A204.1 (cell line): ENCODE measurements around the gene MND1.

Experiments used
- FAIRE-seq: peaks from 2 replicates; lab custom pipeline; 2012; peaks lifted over from hg19 to GRCh38; lab: Jason Lieb, UNC

MND1 gene, protein sequence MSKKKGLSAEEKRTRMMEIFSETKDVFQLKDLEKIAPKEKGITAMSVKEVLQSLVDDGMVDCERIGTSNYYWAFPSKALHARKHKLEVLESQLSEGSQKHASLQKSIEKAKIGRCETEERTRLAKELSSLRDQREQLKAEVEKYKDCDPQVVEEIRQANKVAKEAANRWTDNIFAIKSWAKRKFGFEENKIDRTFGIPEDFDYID

DNA sequence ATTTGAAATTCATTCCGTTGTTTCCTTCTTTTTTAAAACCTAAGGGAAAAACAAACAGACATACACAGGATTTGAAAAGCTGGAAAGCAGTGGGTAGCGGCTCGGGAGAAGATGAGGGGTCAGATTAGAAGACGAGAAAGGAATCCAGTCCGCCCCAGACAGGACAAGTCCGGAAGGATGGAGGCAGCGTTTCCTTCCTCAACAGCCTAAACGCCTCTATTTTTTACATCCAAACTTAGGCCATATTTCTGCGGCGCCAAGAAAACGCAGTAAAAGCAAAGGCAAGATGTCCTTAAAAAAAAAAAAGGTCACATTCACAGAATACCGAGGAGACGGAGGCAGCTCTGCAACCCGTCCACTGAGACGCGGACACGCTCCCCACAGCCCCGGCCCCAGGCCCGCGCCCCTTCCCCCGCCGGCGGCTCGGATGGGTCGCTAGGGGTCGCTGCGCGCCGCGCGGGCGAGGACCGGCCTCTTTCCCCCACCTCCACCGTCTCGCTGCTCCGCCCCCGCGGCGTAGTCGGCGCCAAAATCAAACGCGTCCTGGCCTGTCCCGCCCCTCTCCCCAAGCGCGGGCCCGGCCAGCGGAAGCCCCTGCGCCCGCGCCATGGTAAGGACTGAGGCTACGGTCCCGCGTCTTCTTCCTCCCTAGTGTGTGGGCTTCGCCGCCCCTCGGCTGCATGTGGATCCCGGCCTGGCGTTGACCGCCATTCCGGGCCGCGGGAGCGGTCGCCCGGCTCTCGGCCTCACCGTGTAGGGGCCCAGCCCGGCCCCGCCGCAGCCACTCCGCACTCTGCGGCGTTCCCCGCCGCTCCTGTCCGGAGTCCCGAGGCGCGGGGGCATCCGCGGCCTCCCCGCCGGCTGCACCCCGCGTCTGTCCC lies at the start of gene MND1:
Gene MND1 (plus strand): TSS at position 558 of the 881 bp plus-strand sequence. CDS start 50 bp downstream, at position 608.
- no peak for FAIRE-seq

DNA sequence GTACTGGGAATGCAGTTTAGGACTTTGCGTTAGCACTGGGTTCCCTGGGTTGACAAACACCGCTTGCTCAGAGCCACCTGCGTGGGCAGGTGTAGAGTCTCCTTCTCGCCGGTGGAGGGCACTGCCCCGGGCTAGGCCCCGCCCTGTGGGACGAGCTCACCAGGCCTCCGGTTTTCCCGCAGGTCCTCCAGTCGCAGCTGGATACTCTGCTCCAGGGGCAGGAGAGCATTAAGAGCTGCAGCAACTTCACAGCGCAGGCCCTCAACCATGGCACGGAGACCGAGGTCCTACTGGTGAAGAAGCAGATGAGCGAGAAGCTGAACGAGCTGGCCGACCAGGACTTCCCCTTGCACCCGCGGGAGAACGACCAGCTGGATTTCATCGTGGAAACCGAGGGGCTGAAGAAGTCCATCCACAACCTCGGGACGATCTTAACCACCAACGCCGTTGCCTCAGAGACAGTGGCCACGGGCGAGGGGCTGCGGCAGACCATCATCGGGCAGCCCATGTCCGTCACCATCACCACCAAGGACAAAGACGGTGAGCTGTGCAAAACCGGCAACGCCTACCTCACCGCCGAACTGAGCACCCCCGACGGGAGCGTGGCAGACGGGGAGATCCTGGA lies 49.2 kb upstream of the MND1 start:
- no peak for FAIRE-seq

DNA sequence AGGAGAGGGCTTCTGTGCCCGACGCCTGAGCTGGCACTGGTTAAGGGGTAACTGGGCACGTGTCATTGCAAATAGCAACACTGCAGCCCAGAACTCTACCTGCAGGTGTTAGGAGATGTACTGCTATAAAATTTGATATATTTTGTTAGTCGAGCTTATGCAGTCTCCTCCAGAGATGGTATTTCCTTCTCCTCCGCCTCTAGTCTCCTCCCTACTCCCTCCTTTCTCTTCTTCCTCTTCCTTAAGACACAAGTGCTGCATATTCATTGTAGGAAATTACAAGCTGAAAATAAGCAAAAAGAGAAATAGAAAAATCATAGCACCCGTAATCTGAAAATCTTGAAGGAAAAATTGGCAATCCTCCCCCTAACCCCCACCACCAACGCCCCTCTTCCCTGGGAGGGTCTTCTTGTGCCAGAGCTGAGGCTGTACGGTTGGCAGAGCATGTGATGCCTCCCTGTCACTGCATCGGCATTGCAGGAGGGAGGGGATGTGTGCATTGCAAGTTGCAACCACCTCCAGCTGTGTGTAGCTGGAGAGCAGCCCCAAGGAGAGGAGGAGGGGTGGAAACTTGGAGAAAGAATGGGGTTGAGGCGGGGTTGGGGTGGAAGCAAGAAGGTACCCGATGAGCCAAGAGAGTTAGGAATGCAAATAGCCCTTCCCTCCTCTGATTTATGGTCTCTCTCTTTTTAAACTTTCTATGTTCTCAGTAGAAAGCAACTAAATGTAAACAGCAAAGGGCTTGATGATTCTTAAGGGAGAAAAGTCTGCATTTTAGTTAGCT lies 48.3 kb upstream of the MND1 start:
- FAIRE-seq: no peak

DNA sequence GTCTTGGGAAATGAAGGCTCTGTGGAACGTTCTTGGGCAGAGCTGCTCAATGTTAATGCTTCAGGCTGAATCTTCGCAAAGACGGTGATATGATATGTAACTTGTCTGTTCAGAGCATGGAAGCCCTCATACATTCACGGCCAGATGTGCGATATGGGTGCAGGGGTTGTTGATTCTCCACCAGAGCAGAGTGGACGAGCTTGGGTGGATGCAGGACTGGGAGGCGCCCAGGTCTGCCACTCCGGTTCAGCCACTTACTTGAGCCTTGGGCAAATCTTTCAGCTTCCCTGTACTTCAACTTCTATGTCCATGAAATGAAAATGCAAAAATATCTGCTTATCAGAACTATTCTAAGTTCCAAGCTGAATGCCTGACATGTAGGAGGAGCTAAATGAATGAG lies 47.4 kb upstream of the MND1 start:
- FAIRE-seq: no peak

DNA sequence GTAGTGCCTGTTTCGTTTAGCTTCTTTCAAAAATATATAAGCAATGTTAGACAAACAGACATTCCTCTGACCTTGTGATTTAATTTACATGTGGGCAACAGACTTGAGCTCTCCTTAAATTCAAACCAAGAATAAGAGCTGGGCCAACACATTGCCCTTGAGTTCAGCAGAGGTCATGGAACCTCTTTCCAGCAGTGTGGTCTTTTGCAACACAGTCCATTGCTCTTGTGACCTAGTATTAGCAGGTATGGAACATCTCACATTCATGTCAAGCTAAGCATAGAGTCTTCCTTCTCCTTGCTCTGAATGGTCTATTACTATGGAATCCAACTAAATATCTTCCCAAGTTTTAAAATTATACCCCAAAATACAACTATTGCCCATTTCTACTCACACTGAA lies 33.7 kb upstream of the MND1 start:
- FAIRE-seq: no peak

DNA sequence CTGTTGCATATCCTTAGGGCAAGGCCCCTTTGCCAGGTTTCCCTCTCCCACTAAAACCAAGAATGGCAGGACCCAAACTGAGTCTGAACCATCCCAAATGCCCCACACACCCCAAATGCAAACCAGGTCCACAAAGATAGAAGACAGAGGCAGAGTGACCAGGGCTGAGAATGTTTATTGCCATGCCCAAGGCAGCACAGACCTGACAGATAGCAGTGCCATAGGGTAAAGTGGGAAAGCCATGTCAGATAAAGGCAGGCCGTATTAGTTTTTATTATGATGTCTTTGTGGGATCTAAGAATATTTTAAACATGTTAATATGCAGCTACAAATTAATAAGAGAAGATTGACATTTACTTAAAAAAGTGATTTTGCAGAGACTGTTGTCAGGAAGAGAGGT lies 29.6 kb upstream of the MND1 start:
- FAIRE-seq: no peak

DNA sequence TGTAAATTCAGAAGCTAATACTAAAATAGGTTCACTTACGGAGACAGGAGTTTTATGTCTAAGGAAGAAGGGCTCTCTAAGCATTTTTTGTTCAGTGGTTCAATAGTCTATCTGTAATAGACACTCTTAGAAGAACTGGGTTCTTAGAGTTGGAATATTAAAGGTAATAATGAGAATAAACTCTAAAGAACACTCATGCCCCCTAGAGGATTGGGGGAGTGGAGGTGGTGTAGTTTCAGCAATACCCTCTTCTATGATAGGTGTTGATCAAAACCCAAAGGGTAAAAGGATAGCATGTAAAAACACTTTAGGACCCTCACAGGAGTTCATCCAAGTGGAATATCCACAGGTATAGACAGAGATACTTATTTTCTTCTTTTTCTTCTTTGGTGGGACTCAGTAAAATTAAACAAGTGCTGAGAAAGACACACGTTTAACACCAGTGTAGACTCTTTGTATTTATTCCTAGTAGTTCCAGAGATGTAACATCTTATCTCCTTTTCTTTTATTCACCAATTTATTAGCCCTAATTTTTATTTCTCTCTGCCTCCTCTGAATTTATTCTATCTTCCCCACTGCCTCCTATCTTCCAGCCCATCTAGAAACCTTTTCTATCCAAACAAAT lies 25.7 kb upstream of the MND1 start:
- peak; percentile 85 for FAIRE-seq

DNA sequence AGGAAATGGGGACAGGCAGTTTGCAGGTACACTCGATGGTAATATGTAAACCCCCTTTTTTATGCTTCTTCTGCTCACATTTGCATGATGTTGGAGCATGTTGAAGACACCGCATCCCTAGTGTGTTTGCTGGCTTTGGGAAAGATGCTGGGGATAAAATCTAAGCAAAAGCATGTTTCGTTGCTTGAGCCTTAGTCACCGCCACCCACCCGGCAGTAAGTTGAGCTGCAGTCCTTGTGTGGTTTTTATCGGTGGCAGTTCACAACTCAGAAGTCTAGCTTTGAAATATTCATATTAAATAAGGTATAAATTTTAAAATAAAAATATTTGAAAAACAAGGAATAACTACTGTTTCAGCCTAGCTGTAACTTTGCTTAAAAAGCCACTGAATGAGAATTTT lies 21.7 kb upstream of the MND1 start:
- FAIRE-seq: no peak

DNA sequence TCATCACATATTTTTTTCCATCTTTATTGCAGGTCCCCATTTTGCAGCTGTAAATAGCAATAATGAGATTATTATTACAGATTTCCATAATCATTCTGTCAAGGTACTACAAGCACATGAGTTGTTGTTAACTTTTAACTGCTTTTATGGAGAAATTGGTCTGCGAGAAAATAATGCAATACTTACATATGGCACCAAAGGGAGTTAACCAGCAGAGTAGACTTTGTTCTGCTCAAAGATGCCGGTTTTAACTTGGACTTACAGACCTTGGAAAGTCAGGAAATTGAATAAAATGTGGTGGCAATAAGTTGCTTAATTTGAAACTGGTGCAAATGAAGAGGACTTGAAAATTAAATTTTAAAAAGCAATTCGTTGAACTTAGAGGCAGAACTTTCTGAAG lies 20.4 kb upstream of the MND1 start:
- FAIRE-seq: no peak

DNA sequence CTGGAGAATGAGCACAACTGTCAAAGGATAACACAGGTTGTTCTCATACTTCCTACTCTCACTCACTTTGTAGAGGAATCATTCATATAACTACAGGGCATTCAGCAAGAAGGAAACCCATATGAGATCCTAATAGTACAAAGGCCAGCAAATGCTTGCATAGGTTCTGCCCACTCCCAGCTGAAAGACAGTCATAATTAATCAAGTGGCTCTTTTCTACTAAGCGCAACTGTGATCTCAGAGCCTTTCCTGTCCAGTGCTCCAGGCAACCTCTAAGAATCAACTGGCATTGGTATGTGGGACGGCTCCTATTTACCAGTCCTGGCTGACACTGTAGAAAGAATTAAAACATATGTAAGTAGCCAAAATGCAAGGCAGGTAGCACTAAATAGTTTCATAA lies 18.9 kb upstream of the MND1 start:
- no peak for FAIRE-seq

DNA sequence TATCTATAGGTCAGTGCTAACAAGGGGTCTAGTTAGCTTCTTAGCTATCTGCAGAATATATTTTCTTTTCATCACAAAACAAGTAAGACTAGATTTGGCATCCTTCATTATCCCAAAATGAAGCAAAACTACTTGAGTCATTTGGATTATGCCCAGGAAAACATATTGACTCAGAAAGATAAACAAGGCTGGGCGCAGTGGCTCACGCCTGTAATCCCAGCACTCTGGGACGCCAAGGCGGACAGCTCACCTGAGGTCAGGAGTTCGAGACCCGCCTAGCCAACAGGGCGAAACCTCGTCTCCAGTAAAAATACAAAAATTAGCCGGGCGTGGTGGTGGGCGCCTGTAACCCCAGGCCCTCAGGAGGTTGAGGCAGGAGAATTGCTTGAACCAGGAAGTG lies 18.0 kb upstream of the MND1 start:
- no peak for FAIRE-seq

DNA sequence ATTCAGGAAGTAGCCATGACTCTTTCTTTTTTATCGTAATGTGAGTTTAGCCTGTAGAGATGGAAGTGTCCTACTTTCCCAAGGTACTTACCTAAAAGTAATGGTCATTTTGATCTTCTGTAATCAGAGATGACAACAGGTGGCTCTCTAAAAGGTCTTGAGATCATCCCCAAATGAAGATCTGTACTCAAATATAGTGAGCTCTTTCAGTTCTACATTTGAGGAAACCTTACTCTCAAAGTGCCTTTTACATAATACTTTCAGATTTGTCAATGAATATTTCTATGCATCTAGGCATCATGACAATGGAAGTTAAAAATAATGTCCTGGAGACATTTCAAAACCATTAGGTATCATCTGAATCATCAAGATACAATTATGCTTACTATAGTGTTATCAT lies 17.2 kb upstream of the MND1 start:
- FAIRE-seq: peak; percentile 21

DNA sequence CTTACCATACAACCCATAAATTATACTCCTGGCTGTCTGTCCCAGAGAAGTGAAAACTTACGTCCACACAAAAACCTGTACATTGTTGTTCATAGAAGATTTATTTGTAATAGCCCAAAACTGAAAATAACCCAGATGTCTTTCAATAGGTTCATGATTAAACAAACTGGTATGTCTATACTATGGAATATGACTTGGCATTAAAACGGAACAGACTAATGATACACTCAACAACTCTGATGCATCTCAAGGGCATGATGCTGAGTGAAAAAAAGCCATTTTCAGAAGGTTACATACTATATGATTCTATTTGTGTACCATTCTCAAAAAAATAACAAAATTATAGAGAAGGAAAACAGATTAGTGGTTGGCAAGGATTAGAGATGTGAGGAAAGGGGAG lies 11.6 kb upstream of the MND1 start:
- FAIRE-seq: no peak

DNA sequence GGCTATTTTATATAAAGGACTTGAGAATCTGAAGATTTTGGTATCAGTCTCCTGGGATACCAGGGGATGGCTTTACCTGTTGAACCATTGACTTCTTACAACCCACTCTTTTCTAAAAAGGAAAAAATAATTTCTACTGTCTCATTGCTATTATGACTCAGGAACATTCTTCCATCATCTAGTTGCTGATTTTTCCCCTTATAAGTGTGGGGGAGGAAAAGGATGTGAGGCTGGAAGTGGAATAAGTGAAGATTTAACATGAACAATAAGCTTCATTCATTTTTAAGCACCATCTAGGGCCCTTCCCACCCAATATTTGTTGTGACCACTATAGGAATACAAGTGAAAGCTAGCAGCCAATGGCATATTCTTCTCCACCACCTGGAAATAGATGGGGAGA lies 10.6 kb upstream of the MND1 start:
- no peak for FAIRE-seq

DNA sequence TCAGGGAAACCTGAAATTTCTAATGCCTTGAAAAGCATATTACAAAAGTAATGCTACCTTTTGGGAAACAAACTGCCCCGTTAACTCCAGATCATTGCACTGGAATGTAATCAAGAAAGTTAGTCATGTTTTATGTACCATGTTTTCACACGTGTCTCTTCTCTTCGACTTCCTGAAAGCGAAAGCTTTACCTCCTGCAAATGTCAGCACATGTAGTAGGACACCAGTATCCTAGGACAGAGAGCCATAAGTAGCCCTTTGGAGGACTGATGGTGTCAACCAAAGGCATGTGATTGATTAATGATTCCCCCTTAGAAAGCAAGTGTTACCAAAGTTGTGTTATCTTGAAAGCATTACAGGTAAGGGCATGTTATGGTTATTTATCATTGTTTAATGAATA lies 8.8 kb upstream of the MND1 start:
- no peak for FAIRE-seq

DNA sequence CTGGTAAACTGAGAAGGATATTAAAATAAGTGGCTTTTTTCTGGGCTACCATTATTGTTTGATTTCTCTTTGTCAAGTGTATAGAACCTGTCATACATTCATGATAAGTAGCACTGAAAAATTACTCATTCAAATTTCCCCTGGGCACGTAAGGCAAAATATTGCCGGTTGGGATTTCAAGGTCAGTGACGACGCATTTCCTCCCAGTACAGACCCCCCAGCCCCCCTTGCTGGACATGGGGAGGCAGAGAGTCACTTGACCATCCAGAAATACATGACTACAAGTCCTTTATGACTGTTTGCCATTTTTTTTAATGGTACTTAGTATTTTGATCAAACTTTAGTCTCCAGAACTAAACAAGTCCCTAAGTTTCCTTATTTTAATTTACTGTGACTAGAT lies 6.8 kb upstream of the MND1 start:
- FAIRE-seq: no peak

DNA sequence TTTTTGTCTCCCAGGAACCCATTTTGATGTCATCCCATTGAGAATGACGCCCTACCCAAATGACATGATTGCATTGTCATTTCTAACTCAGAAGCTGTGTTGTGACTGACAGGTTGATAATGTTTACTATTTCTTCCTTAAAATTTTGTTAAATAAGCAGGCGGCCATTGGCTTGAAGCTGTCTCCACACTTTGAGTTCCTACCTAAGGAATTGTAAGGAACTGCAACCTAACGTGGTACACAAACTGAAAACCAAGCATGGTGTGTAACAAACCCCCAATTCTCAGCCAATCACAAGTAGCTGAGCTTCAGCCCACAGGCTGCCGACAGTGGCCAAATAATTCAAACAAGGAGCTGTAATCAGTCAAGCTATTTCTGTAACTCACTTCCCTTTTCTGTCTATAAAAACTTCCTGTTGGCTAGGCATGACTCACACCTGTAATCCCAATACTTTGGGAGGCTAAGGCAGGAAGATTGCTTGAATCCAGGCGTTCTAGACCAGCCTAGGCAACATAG lies 2.9 kb upstream of the MND1 start:
- FAIRE-seq: no peak

DNA sequence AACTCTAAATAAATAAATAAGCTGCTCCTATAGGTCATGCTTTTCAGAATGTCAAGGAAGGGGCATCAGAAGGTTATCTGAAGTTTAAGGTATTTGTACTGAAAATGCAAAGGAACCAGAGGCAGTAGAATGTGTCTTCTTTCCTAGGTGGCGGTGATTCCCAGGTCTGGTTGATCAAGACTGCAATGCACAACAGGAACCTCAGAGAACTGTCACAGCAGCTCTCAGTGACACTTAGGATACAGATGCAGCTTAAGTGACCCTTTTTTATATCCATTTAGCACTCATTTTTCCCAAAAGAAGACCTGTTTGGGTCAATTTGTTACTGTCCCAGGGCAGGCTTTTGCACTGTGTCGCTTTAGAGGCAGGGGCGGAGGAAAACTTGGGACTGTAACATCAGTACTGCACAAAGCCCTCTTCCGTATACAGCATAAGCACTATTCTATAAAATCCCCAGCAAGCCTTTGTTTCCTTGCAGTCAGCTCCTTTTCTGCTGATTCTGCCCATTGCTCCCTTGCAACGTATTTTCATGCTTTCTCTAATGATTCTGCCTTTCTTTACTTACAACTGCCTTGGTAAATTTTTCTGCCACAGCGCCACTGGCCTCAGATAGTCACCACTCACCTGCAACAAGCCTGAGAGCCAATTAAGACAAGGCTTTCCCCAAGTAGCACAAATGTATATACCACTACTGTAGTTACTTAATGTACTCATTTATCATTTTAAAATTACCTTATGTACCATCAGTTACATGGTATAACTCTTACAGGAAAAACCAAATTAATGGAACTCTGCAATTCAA lies 1.5 kb upstream of the MND1 start:
- FAIRE-seq: no peak

DNA sequence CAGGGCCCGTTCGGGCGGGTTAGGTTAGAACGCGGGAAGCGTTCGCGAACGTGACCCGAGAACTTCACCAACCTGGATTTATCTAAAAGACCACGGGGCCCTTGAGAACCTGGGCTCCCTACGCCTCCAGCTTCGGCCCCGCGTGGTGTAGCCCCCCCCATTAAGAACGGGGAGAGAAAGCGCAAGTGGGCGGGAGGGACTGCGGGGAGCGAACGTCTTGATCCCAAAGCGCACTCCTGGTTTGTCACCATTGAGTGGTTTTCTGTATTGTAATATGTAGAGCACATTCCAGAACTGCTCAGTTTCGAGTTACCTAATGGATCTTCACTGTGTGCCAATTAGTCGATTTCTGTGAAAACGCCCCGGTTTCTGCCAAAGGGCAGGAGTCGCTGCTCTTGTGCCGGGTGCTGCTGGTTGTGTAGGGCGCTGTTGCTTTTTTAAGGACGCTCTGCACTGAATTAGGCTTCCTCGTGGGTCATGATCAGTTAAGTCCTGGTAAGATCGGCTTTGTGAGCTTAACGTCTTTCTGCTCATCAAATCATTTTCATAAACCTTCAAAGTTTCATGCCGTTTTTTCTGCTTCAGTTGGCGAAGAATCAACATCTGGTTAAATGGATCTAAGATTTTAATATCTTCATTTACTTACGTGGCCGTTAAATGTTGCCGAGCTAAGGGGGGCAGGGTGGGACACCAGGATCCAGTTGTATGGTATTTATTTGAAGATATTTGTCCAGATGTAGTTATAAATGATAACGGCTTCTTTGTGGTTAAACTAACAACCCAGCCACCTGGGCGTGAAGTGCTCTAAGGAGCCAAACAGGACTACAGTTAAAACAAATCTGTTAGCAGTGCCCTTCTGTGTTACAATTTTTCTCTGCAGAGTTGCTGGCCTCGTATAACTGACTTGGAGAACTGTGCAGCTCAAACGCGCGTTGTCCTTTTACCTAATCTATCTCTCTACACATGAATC lies 809 bp downstream of the MND1 start:
- FAIRE-seq: no peak

DNA sequence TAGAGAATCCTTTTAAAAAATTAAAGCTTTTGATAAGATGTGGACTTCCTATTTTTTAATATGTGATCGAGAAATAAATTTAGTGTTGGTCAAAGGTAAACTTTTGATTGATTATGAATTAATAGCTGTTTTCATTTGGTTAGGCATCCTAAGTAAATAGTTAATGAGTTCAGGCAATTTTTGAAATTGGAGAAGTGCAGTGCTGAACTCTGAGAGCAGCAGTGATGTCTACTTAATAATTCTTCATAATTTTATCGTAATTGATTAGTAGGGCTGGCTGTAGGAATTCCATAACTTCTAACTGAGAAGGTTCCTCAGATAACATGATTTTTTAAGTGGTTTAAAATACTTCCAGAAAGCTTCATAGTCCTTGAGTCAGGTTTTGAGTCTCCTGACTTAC lies 1.5 kb downstream of the MND1 start:
- FAIRE-seq: no peak
